ENCODE results near the gene DNAJC5. TPM values are rescaled to one million over a fixed set of nuclear protein-coding genes. Genes with fewer than 3 reads are reported as not detected.

The DNAJC5 gene
- total and polyA plus RNA-seq, 2 donors (not counting 1 experiment from before 2014, with no cell fraction given), result 12.2 to 33.3 TPM

- ATAC-seq (ENCODE audit: low read depth) (no peak), DNase-seq (peak; percentile 19)
- Histone ChIP-seq H3K4me1 (ENCODE audit: control insufficient read depth in 2 of 2, insufficient read depth in 2 of 2, low read length in 2 of 2) (peaks cover 13 to 26% of the 10 kb centered on the region in 2 donors), H3K4me3 (ENCODE audit: control extremely low read depth in 1 of 5, extremely low read depth in 1 of 5, insufficient read depth in 1 of 5, low read depth in 2 of 5, low read length in 4 of 5) (no peak overlapping the region), H3K27ac (ENCODE audit: low read length in 2 of 2) (no peak overlapping the region), H3K9me3 (ENCODE audit: control extremely low read depth in 1 of 3, control insufficient read depth in 2 of 3, insufficient read depth in 1 of 3, low read length in 2 of 3) (no peaks in the 10 kb centered on the region), H3K4me2 (replicated peaks; ENCODE audit: low read depth, low read length, poor library complexity, severe bottlenecking) (no peak overlapping the region), H3K79me2 (ENCODE audit: control insufficient read depth, insufficient read depth, low read length) (no peaks in the 10 kb centered on the region), H3K36me3 (replicated peaks in 1 of 2; ENCODE audit: control extremely low read depth in 1 of 2, control insufficient read depth in 1 of 2, extremely low read depth in 1 of 2, insufficient read depth in 2 of 2, low read length in 1 of 2) (peaks cover 0 to 2% of the 10 kb centered on the region in 2 experiments), H2AFZ (ENCODE audit: insufficient read depth, low read depth, low read length, poor library complexity, severe bottlenecking) (no peak overlapping the region), H4K20me1 (ENCODE audit: control insufficient read depth, insufficient read depth, low read length, poor library complexity, severe bottlenecking) (peaks cover 2% of the 10 kb centered on the region), H3K9ac (ENCODE audit: low read length) (no peak overlapping the region), H3K27me3 (replicated peaks in 1 of 4; ENCODE audit: control extremely low read depth in 1 of 4, control insufficient read depth in 3 of 4, insufficient read depth in 4 of 4, low read length in 3 of 4) (no peaks in the 10 kb centered on the region)
- POLR2A ChIA-PET, result interaction anchor here (0.7 kb wide), 2 partner anchors 55 to 267 kb away, joined by 7 to 9 read pairs; no protein-coding TSS in a partner anchor
- 81% methylated on average over 18 of the region's 18 CpGs for WGBS (ENCODE audit: insufficient coverage)
- TF ChIP-seq, protein P1, sequence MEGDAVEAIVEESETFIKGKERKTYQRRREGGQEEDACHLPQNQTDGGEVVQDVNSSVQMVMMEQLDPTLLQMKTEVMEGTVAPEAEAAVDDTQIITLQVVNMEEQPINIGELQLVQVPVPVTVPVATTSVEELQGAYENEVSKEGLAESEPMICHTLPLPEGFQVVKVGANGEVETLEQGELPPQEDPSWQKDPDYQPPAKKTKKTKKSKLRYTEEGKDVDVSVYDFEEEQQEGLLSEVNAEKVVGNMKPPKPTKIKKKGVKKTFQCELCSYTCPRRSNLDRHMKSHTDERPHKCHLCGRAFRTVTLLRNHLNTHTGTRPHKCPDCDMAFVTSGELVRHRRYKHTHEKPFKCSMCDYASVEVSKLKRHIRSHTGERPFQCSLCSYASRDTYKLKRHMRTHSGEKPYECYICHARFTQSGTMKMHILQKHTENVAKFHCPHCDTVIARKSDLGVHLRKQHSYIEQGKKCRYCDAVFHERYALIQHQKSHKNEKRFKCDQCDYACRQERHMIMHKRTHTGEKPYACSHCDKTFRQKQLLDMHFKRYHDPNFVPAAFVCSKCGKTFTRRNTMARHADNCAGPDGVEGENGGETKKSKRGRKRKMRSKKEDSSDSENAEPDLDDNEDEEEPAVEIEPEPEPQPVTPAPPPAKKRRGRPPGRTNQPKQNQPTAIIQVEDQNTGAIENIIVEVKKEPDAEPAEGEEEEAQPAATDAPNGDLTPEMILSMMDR (IDR thresholded peaks at IDR 0.05), result no peak
- TF ChIP-seq EZH2 (IDR thresholded peaks at IDR 0.05; ENCODE audit: borderline replicate concordance, insufficient read depth, low read depth, low read length, poor library complexity, severe bottlenecking), result no peak
- no peak overlapping the region for H3K27ac Mint-ChIP-seq
- intact Hi-C loops (cut with micrococcal nuclease), result no loop called here
- H3K4me1 Mint-ChIP-seq, result peaks cover 25% of the 10 kb centered on the region
- CTCF ChIA-PET, result interaction anchor here (0.8 to 3.0 kb wide), 13 partner anchors 10 to 750 kb away, joined by 3 to 26 read pairs (median 11); partner anchors contain the start of genes PTK6, RTEL1, TPD52L2 and UCKL1
- H3K9me3 Mint-ChIP-seq (ENCODE audit: insufficient read depth), result no peaks in the 10 kb centered on the region
- no peaks in the 10 kb centered on the region for H3K27me3 Mint-ChIP-seq
- H3K4me3 Mint-ChIP-seq, result peak overlapping the region; percentile 3
Observed at GRCh38 chr20:63972312-63973159, 77.6 kb downstream of the DNAJC5 start.

DNA sequence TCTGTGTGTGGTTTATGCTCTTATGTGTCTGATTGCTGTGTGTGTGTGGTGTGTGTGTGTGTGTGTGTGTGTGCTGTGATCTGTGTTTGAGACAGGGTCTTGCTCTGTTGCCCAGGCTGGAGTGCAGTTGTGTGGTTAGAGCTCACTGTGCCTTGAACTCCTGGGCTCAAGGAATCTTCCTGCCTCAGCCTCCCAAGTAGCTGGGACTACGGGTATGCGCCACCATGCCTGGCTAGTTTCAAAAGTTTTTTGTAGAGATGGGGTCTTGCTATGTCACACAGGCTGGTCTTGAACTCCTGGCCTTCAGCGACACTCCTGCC, 78.2 kb downstream of the DNAJC5 start:
- Histone ChIP-seq H3K4me2 (replicated peaks; ENCODE audit: low read depth, low read length, poor library complexity, severe bottlenecking) (no peak overlapping the region), H3K4me1 (ENCODE audit: control insufficient read depth in 2 of 2, insufficient read depth in 2 of 2, low read length in 2 of 2) (peaks cover 19 to 31% of the 10 kb centered on the region in 2 donors), H3K36me3 (replicated peaks in 1 of 2; ENCODE audit: control extremely low read depth in 1 of 2, control insufficient read depth in 1 of 2, extremely low read depth in 1 of 2, insufficient read depth in 2 of 2, low read length in 1 of 2) (peaks cover 0 to 2% of the 10 kb centered on the region in 2 experiments), H4K20me1 (ENCODE audit: control insufficient read depth, insufficient read depth, low read length, poor library complexity, severe bottlenecking) (peaks cover 8% of the 10 kb centered on the region), H2AFZ (ENCODE audit: insufficient read depth, low read depth, low read length, poor library complexity, severe bottlenecking) (no peak overlapping the region), H3K4me3 (ENCODE audit: control extremely low read depth in 1 of 5, extremely low read depth in 1 of 5, insufficient read depth in 1 of 5, low read depth in 2 of 5, low read length in 4 of 5) (no peak overlapping the region), H3K9me3 (ENCODE audit: control extremely low read depth in 1 of 3, control insufficient read depth in 2 of 3, insufficient read depth in 1 of 3, low read length in 2 of 3) (no peaks in the 10 kb centered on the region), H3K9ac (ENCODE audit: low read length) (no peak overlapping the region), H3K27ac (ENCODE audit: low read length in 2 of 2) (no peak overlapping the region), H3K79me2 (ENCODE audit: control insufficient read depth, insufficient read depth, low read length) (no peaks in the 10 kb centered on the region), H3K27me3 (replicated peaks in 1 of 4; ENCODE audit: control extremely low read depth in 1 of 4, control insufficient read depth in 3 of 4, insufficient read depth in 4 of 4, low read length in 3 of 4) (no peaks in the 10 kb centered on the region)
- ChIA-PET CTCF (interaction anchor here (0.7 to 3.0 kb wide), 23 partner anchors 9 to 750 kb away, joined by 3 to 26 read pairs (median 5); partner anchors contain the start of genes ABHD16B, PTK6, RTEL1 and TPD52L2), POLR2A (no interaction called here)
- Mint-ChIP-seq H3K27me3 (no peaks in the 10 kb centered on the region), H3K27ac (no peak overlapping the region), H3K4me1 (peaks cover 28% of the 10 kb centered on the region), H3K9me3 (ENCODE audit: insufficient read depth) (no peaks in the 10 kb centered on the region), H3K4me3 (no peak overlapping the region)
- intact Hi-C loops (cut with micrococcal nuclease), result no loop called here
- ATAC-seq (ENCODE audit: low read depth), result no peak
- TF ChIP-seq EZH2 (IDR thresholded peaks at IDR 0.05; ENCODE audit: borderline replicate concordance, insufficient read depth, low read depth, low read length, poor library complexity, severe bottlenecking), result no peak
- TF ChIP-seq, protein P1 (IDR thresholded peaks at IDR 0.05), result no peak
- no peak for DNase-seq
- 91% methylated on average over 3 of the region's 3 CpGs for WGBS (ENCODE audit: insufficient coverage)

Measured in B cell (primary cell).